Testis (tissue), 3 donors: Measurements from ENCODE around the gene BBS2. TPM values are rescaled to one million over a fixed set of nuclear protein-coding genes. Genes with fewer than 3 reads are reported as not detected.

Source experiments
- DNase-seq: peaks from one replicate; pipeline ENCODE4 v3.0.0-alpha.2; 2019
- H3K27ac ChIP-seq, 2 donors: fragments of 200-600 bp; sonication (generic); one replicate each; pipeline ENCODE4 v1.5.1; 2019
- H3K27me3 ChIP-seq: fragments of 200-600 bp; sonication (generic); one replicate; pipeline ENCODE4 v1.5.1; 2019
- H3K36me3 ChIP-seq: fragments of 200-600 bp; sonication (generic); one replicate; pipeline ENCODE4 v1.5.1; 2017; ENCODE audit warnings: low read depth; ENCODE audit errors: missing control alignments
- H3K4me1 ChIP-seq: fragments of 200-600 bp; sonication (generic); one replicate; pipeline ENCODE4 v1.5.1; 2019
- H3K4me3 ChIP-seq, 2 donors: fragments of 200-600 bp; sonication (generic); one replicate each; pipeline ENCODE4 v1.5.1; 2017 to 2019
- H3K9me3 ChIP-seq: fragments of 200-600 bp; sonication (generic); one replicate; pipeline ENCODE4 v1.5.1; 2017
- CTCF ChIP-seq, 3 experiments: fragments of 450-650 bp in 2 of 3; fragments of 200-600 bp in 1 of 3; sonication (generic) in 1 of 3; IDR thresholded peaks; one replicate each; pipeline ENCODE4 v1.5.1; 2016 to 2019; ENCODE audit warnings: antibody characterized with exemption in 3 of 3, mild to moderate bottlenecking in 2 of 3, moderate library complexity in 1 of 3
- POLR2A ChIP-seq: fragments of 450-650 bp; IDR thresholded peaks from one replicate; pipeline ENCODE4 v1.6.1; 2017; ENCODE audit warnings: antibody characterized with exemption, mild to moderate bottlenecking, moderate library complexity
- whole genome bisulfite sequencing, 2 donors: methylation state at CpG; one replicate each; pipeline ENCODE4 v1.1.5; 2018; 5-methylcytosine and 5-hydroxymethylcytosine counted together
- intact Hi-C: fragments of 100-400 bp; cut with DNase I; formaldehyde crosslinking; loops from one replicate; pipeline ENCODE4 v1.15.1; 2023; ENCODE audit warnings: low total_unique reads
- polyA plus RNA-seq: library from polyadenylated mRNA; stranded (reverse); fragments of 350-450 nt; fragmentation: Illumina TruSeq; extraction: RNeasy Lipid Tissue Mini Kit (QIAGEN cat#74804); gene quantifications from one replicate; pipeline ENCODE4 v1.2.3, GENCODE V29; 2014; ENCODE audit warnings: low read depth, low replicate concordance; ENCODE audit not compliant: insufficient read depth
- total RNA-seq, 2 donors: library from RNA; depleted of rRNA; stranded (reverse); fragments of >200 nt; gene quantifications; one replicate each; pipeline ENCODE4 v1.2.3, GENCODE V29; 2016

BBS2 gene
- total and polyA plus RNA-seq, 3 donors from 2014 or later = 70.3 to 83.6 (median 79.8) TPM

- no peaks in the 10 kb centered on the region for H3K27me3 ChIP-seq
- no peaks in the 10 kb centered on the region for H3K36me3 ChIP-seq
- H3K4me3 ChIP-seq = no peak overlapping the region
- H3K9me3 ChIP-seq = no peaks in the 10 kb centered on the region
- H3K27ac ChIP-seq = no peak overlapping the region
- WGBS, 2 donors = 67 to 80% methylated on average over 2 of the region's 2 CpGs
- no peak for DNase-seq
- intact Hi-C loops = no loop called here
- TF ChIP-seq CTCF (IDR thresholded peaks at IDR 0.05) (no peak), POLR2A (no peak)
- no peaks in the 10 kb centered on the region for H3K4me1 ChIP-seq
These were observed 38.2 kb downstream of the BBS2 start for GRCh38 chr16:56481468-56482122.

GRCh38 chr16:56480776-56481467 is 38.9 kb downstream of the BBS2 start:
- Histone ChIP-seq H3K9me3 (no peaks in the 10 kb centered on the region), H3K4me1 (no peaks in the 10 kb centered on the region), H3K27ac (no peak overlapping the region), H3K4me3 (no peak overlapping the region), H3K36me3 (no peaks in the 10 kb centered on the region), H3K27me3 (no peaks in the 10 kb centered on the region)
- TF ChIP-seq POLR2A (no peak), CTCF (IDR thresholded peaks at IDR 0.05) (no peak)
- WGBS, 2 donors = 79 to 88% methylated on average over 7 of the region's 7 CpGs
- intact Hi-C loops = no loop called here
- DNase-seq = no peak

GRCh38 chr16:56479469-56479868 is 40.4 kb downstream of the BBS2 start:
- intact Hi-C loops = no loop called here
- TF ChIP-seq CTCF (IDR thresholded peaks at IDR 0.05) (no peak), POLR2A (no peak)
- WGBS, 2 donors = 93 to 97% methylated on average over 2 of the region's 2 CpGs

GRCh38 chr16:56478281-56479049 is 41.4 kb downstream of the BBS2 start:
- TF ChIP-seq POLR2A (no peak), CTCF (IDR thresholded peaks at IDR 0.05) (no peak)
- WGBS, 2 donors = 88 to 91% methylated on average over 2 of the region's 2 CpGs
- DNase-seq = no peak
- no peaks in the 10 kb centered on the region for H3K27me3 ChIP-seq
- H3K4me3 ChIP-seq = no peak overlapping the region
- H3K27ac ChIP-seq = no peak overlapping the region
- intact Hi-C loops = no loop called here
- H3K4me1 ChIP-seq = no peaks in the 10 kb centered on the region
- no peaks in the 10 kb centered on the region for H3K36me3 ChIP-seq
- H3K9me3 ChIP-seq = no peaks in the 10 kb centered on the region

More at GRCh38 chr16:56479469-56479868, 40.4 kb downstream of the BBS2 start:
- Histone ChIP-seq H3K4me1 (no peaks in the 10 kb centered on the region), H3K27me3 (no peaks in the 10 kb centered on the region), H3K4me3 (no peak overlapping the region), H3K36me3 (no peaks in the 10 kb centered on the region), H3K9me3 (no peaks in the 10 kb centered on the region), H3K27ac (no peak overlapping the region)
- no peak for DNase-seq
